ENCODE results near the gene STRA8.
A peak's percentile ranks its signal among the peaks of the same experiment; 100 is the strongest.

STRA8 gene

DNA sequence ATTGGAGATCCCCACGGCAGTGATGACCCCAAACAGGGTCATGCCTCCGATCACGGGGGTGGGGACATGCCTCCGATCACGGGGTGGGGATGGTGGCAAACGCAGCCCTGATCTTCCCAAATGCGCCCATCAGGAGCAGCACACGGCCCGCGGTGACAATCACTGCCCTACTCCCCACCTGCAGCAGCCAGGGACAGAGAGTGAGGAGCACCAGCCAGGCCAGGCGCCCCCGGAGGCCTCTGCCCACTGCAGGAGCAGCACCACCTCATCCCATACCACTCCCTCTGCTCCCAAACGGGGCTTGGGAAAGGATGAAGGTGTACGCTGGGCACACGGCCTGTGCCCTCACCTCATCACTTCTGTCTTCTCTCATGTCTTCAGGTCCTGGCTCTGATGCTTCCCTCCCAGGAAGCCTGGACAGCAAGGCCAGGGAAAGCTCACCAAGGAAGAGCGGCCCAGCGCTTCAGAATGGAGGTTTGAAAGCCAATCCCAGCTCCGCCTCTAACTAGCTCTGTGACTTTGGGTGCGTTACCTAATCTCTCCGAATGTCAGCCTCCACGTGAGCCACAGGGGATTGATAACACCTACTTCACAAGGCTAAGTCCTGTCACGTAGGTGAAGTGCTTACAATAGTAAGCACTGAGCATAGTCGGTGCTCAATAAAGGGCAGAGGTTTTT lies 37.1 kb downstream of the STRA8 start:
- no peak for DNase-seq

DNA sequence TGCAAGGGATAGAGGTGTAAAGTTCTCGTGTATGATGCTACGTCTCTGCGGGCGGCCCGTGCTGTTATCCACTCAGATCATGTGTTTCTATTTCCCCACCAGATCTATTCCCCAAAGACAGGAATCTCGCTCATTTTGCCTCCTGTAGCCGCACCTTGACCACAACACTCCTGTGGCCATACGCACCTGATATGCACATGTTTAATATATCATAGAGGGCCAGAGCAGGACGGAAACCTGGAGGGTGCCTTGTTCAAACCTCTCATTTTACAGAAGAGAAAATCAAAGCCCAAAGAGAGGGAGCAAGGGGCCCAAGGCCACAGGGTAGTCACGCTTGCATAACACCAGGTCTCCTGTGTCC lies 37.6 kb downstream of the STRA8 start:
- DNase-seq, result no peak

GRCh38 chr7:135272303-135272702 lies 38.7 kb downstream of the STRA8 start:
- DNase-seq, result no peak

- DNase-seq, result no peak
Measured at GRCh38 chr7:135273581-135273980, 39.9 kb downstream of the STRA8 start.

- DNase-seq, result peak; percentile 79
Measured at GRCh38 chr7:135274495-135275268, 41.0 kb downstream of the STRA8 start.

GRCh38 chr7:135275971-135276580 lies 42.4 kb downstream of the STRA8 start:
- no peak for DNase-seq

GRCh38 chr7:135277161-135277560 lies 43.5 kb downstream of the STRA8 start:
- DNase-seq, result no peak

DNA sequence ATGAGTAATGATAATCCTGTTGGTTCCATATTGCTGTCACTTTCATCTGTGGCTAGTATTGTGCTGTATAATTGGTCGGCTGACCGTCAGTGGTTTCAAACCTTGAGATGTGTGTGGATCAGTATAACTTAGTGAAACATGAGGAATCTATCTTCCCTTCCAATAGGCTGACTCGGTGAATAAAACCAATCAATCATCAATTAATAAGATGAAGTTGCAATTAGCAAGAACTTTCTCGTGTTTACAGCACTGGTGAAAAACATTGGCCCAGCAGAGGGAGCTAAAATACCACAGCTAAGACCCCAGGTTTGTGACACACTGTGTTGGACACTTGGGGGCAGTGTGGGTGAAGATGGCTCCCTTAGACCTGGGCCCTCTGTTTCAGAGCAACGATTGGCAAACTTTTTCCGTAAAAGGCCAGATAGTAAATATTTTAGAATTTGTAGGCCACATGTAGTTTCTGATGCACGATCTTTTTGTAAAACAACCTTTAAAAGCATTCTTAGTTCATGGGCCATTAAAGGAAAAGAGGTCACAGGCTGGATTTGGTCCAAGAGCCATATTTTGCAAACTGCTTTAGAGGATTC lies 47.8 kb downstream of the STRA8 start:
- peak; percentile 81 for DNase-seq

DNA sequence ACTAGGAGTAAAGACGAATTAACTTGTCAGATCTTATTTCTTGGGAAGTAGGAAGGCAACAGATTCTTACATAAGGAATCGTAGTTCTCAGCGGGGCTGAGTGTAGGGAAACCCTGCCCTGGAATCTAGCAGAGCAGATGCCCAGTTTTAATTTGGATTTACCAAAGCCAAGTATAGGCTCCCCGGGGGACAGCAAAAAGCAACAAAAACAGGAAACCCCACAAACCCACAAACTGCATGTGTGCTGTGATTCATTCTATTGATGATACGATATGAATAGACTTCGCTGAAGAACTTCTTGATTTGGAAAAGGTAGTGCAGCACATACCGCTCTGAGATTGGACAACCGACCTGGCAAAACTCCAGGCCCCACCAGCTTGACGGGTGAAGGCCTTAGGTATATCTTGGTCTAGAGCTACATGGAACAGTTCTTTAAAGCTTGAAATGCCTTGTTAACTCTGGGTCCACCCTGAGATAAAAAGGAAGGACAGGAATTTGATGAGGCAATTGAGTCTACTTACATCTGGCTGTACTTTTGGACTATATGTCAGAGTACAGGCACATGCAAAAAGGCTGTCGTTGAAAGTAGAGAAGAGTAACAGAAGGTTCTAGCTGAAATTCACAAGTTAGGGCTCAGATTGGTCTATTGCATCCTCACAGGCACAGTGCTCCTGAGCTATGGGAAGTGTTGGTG lies 49.1 kb downstream of the STRA8 start:
- no peak for DNase-seq

GRCh38 chr7:135283959-135284638 lies 50.5 kb downstream of the STRA8 start:
- DNase-seq, result no peak

- DNase-seq, result no peak
Measured at GRCh38 chr7:135285547-135286233, 52.1 kb downstream of the STRA8 start.

GRCh38 chr7:135286876-135287275 lies 53.2 kb downstream of the STRA8 start:
- DNase-seq, result no peak

DNA sequence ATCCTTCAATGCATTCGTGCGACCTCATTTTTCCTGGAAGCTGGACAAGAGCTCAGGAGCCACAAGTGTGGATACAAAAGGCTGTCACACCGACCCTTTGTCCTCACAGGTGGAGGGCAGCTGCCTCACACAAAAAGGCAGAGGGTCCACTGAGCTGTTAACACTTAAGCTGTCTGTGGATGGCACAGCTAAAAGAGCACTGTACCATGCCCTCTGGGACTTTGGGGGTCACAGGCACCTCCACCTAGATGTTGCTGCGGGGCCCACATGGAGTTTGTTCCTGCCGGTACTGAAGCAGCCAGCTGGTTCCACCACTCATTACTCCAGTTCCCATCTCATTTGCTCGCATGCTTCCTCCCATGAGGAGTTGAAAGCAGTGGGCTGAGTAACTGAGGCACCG lies 57.0 kb downstream of the STRA8 start:
- no peak for DNase-seq

GRCh38 chr7:135291809-135292253 lies 58.2 kb downstream of the STRA8 start:
- no peak for DNase-seq

DNA sequence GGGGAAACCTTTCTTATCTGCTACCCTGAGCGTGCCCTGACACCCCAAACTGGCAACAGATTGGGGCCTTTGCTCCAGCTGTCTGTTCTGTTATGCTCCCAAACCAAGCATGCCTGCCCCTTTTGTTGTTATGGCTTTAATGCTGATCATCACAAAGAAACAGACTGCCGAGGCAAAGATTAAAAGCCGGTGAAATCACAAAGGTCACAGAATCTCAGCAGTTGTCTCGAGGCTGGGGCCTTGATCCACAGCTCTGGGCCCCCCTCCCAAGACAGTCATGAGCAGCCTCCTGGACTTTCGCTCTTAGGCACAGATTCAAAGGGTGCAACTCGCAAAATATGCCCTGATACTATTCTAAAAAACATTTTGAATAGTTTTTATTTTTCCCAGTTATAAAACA lies 65.6 kb downstream of the STRA8 start:
- DNase-seq, result no peak

- no peak for DNase-seq
Measured at GRCh38 chr7:135300913-135301765, 67.5 kb downstream of the STRA8 start.
